GM12801 (cell line): ENCODE results near the gene CLEC20A.

Experiments used
- TF ChIP-seq, protein P1 (sequence below): IDR thresholded peaks from one replicate; pipeline ENCODE4 v1.5.1; 2011; ENCODE audit warnings: control low read depth; ENCODE audit not compliant: insufficient read length; ENCODE audit errors: extremely low read depth

CLEC20A gene

DNA sequence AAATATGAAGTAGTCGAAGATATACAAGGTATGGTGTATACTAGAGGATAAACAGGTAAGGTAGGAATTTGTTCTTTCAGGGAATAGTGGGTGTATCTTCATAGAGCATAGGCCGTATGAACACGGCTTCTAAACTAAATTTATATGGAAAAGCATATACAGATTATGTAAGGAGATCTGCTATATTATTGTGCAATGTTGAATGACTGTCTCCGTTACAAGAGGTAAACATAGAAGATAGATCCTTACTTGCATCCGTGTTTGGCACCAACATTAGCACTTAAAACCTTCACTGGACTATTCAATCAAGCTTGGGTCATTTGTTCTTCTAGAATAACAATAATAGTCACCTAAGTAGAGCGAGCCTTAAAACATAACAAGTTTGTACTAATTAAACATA, 45.9 kb downstream of the CLEC20A start:
- TF ChIP-seq, protein P1, sequence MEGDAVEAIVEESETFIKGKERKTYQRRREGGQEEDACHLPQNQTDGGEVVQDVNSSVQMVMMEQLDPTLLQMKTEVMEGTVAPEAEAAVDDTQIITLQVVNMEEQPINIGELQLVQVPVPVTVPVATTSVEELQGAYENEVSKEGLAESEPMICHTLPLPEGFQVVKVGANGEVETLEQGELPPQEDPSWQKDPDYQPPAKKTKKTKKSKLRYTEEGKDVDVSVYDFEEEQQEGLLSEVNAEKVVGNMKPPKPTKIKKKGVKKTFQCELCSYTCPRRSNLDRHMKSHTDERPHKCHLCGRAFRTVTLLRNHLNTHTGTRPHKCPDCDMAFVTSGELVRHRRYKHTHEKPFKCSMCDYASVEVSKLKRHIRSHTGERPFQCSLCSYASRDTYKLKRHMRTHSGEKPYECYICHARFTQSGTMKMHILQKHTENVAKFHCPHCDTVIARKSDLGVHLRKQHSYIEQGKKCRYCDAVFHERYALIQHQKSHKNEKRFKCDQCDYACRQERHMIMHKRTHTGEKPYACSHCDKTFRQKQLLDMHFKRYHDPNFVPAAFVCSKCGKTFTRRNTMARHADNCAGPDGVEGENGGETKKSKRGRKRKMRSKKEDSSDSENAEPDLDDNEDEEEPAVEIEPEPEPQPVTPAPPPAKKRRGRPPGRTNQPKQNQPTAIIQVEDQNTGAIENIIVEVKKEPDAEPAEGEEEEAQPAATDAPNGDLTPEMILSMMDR: no peak

DNA sequence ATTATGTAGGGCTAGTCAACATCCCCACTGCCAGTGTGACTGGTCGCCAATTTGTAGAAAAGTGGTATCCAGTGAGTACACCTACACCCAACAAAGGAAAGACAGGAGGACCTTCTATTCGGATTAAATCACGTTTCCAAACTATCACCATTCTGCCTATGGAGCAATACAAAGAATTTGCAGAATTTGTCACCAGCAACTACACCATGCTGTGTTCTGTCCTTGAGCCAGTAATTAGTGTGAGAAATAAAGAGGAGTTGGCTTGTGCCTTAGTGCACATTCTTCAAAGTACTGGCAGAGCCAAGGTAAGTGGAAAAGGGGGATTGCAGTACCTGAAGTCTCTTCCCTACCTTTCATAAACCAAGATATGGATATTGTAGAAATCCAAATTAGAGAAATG, 53.8 kb downstream of the CLEC20A start:
- TF ChIP-seq, protein P1: no peak

GRCh38 chr1:178438432-178438831, 58.3 kb downstream of the CLEC20A start:
- TF ChIP-seq, protein P1: no peak

DNA sequence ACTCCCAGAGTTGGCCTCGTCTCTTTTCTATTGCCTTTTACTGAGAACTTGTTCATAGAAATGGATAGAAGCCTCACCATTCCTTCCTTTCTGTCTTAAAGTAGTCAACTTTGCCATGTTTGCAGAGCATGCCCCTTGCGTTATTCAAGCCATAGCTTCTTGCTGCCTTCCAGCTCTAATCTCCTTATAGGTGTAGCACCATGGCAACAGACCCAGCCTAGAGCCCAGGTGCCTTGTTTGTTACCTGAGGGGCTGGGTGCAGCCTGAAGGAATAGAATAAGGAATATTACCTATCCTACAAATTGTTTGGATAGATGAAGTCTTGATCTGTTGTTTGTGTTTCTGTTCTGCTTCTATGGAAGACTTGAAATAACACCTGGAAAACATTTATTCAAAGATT, 59.9 kb downstream of the CLEC20A start:
- TF ChIP-seq, protein P1: no peak

- TF ChIP-seq, protein P1: no peak
Measured at GRCh38 chr1:178434899-178435435, 61.8 kb downstream of the CLEC20A start.

- TF ChIP-seq, protein P1: no peak
Measured at GRCh38 chr1:178434360-178434759, 62.4 kb downstream of the CLEC20A start.
